ENCODE data around the gene IFNW1.
"Not testable (repeated sequence)": the region's sequence is repeated elsewhere in the genome, so short reads cannot be mapped to it uniquely, and the experiment has no call there.

The IFNW1 gene

GRCh38 chr9:21141427-21141882, at the start of gene IFNW1:
TSS of gene IFNW1 (minus strand) at chr9:21141832. CDS start at chr9:21141570, 262 bp downstream.
- peak; percentile 16 for DNase-seq

- DNase-seq = not testable (repeated sequence)
These were observed 45.9 kb upstream of the IFNW1 start, which contains the start of gene IFNA4 for GRCh38 chr9:21187487-21187886. TSS of gene IFNA4 (minus strand) at chr9:21187587. CDS start at chr9:21187531, 56 bp downstream.

GRCh38 chr9:21182810-21183736, 41.4 kb upstream of the IFNW1 start:
- peak; percentile 67 for DNase-seq

- DNase-seq = no peak
These were observed 33.0 kb upstream of the IFNW1 start for GRCh38 chr9:21174671-21175070.

GRCh38 chr9:21172156-21172555, 30.5 kb upstream of the IFNW1 start:
- DNase-seq = no peak

- no peak for DNase-seq
These were observed 29.7 kb upstream of the IFNW1 start for GRCh38 chr9:21171351-21171750.

GRCh38 chr9:21166560-21166959, 24.9 kb upstream of the IFNW1 start, which contains the start of gene IFNA21:
TSS of gene IFNA21 (minus strand) at chr9:21166660. CDS start at chr9:21166612, 48 bp downstream.
- DNase-seq = not testable (repeated sequence)

GRCh38 chr9:21165516-21165915, 23.9 kb upstream of the IFNW1 start:
- no peak for DNase-seq

- DNase-seq = peak; percentile 47
These were observed 18.5 kb upstream of the IFNW1 start for GRCh38 chr9:21160178-21160577.

GRCh38 chr9:21155501-21155900, 13.9 kb upstream of the IFNW1 start:
- no peak for DNase-seq

- peak; percentile 27 for DNase-seq
These were observed 12.5 kb upstream of the IFNW1 start for GRCh38 chr9:21154018-21154608.

- DNase-seq = peak; percentile 45
These were observed 11.8 kb upstream of the IFNW1 start for GRCh38 chr9:21153336-21154017.

GRCh38 chr9:21144603-21145002, 3.0 kb upstream of the IFNW1 start:
- DNase-seq = peak; percentile 54

GRCh38 chr9:21137020-21137419, 4.6 kb downstream of the IFNW1 start:
- DNase-seq = no peak

GRCh38 chr9:21135736-21136135, 5.9 kb downstream of the IFNW1 start:
- DNase-seq = no peak

GRCh38 chr9:21128186-21128585, 13.4 kb downstream of the IFNW1 start:
- not testable (repeated sequence) for DNase-seq

GRCh38 chr9:21121595-21122251, 19.9 kb downstream of the IFNW1 start:
- no peak for DNase-seq

GRCh38 chr9:21121079-21121478, 20.6 kb downstream of the IFNW1 start:
- DNase-seq = no peak

- peak; percentile 84 for DNase-seq
These were observed 22.4 kb downstream of the IFNW1 start for GRCh38 chr9:21119093-21119770.

GRCh38 chr9:21114311-21114710, 27.3 kb downstream of the IFNW1 start:
- DNase-seq = no peak

GRCh38 chr9:21110708-21111576, 30.7 kb downstream of the IFNW1 start:
- DNase-seq = peak; percentile 82

Measured in suppressor macrophage treated with lipopolysaccharide for 4 hours (primary cell).